Kidney tubule cell (primary cell): ENCODE results near the gene CELF4.

ENCODE experiments used
- DNase-seq: peaks from one replicate; pipeline ENCODE4 v3.0.0-alpha.2; 2018; ENCODE audit warnings: low spot score

Gene CELF4

DNA sequence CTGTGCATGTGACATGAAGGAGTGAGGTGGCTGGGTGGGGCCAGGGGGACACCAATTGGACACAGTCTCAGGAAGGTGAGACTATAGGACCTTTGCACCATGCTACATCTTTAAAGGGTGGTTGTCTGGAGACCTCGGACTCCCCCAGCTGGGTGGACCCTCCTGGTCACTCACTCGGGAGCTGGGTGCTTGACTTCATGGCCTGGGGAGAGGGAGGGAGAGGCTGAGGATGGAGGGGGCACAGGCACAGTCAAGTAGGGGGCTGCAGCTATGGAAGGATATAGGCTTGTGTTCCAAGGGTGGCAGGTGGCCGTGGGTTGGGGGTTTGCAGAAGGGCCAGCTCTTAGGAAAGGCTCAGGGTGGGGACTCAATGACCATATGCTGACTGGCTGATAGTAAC is 7.1 kb upstream of the CELF4 start:
- DNase-seq: no peak

DNA sequence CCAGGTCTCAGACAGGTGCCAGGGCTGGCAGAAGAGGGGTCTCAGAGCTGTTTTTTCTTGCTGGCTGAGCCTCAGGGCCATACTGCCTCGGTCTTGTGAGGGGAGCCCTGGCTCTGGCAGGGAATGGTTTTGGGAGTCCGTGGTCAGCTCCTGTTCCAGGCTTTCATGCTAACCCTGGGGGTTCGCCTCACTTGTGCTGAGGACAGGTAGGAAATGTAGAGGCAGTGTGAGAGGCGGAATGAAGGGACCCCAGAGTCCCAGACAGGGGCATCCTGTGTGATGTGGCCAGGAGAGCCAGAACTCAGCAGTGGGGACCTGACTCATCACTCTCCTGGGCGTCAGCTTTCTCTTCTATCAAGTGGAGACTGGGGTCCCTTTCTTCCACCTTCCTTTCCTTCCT is 5.7 kb upstream of the CELF4 start:
- DNase-seq: no peak

DNA sequence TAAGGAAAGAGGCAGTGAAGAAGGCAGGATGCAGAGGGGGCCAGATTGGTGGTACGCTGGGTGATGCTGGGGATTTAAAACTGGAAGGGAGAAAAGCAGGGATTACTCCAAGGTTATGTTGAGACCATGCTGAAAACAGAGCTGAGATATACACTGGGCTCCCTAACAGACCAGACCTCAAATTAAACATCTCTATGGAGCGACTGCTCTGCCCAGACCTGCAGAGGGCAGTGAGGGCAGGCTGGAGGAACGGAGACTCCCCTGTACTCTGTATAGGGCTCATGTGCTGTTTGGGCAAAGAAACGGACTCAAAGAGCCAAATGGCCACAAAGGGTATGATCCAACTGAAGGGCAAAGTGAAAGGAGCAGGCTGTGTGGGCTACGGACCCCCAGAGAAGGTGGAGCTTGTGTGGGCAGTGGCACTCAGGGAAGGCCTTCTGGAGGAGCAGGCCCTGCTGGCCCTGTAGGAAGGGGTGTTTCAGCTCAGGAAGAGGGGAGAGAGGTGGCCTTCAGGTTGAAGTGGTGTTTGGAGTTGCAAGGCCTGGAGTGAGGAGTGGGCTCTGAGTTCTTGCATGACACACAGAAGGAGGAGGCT is 4.8 kb upstream of the CELF4 start:
- no peak for DNase-seq

DNA sequence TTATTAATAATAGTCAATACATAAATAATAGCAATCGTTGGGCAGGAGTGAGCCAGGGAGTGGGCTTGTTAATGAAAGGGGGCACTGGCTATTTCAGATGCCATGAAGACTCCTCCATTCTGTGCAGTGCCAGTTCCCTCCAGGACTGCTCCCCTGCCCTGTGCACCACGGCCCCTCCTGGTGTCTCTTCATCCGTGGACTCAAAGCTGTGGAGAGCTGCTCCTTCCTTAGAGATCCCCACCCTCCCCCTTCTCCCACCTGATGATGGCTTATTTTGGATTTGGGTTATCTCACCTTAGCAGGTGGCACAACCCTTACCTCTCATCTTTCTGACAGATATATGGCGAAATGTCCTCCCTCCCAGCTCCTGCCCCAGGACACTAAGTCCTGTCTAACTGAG is 3.1 kb upstream of the CELF4 start:
- DNase-seq: no peak

DNA sequence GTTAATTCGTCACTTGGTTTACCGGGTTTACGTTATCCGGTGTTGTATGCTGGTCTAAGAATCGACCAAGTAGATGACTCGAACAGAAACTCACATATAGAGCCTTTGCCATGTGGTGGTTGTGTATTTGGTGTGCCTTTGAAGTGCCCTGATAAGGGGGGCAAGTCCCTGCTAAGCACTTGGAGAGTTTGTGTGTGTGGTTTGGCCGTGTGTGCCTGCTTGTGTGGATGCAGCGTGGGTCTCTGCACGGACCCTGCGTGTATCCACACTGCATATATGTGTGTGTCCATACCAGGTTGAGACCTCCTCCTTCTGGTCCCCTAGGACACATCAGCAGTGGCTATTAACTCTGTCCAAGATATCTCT is 2.4 kb upstream of the CELF4 start:
- no peak for DNase-seq

DNA sequence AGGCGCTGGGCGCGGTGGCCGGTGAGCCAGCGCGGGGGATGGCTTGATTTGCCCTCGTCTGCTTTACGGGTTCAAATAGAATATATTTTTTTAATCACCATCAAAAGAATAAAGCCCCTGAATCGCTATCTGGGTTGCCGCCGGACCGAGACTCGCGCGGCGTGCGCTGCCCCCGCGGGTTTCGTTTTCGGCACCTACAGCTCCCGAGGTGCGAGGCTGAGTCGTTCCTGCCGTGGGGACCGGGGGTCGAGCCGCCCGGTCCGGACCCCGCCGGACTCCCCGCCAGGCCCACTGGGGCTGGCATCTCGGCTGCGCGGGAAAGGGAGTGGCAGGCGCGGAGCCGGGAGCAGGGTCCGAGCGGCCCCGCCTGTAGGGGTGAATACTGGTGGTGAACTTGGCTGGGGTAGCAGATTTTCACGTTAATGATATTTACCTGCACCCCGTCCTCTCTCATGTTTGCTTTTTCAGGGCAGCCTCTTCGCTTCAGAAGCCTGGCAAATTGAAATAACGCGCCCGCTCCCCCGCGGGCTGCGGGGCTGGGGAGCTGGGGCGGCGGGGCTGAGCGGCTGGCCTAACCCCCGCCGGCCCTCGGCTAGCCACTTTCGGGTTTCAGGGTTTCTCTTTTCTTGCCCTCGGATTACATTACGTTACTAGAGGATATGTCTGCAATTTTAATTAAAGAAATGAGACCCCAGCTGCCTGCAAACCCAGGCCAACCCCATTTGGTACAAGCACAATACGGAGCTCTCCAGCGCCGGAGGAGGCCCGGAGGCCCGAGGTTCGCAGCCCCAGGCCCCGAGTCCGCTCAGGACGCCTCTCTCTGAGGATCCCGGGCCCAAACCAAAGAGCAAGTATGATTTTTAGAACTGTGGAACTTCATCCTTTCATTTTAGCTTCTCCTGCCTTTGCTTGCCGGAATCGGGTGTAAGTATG is 1.7 kb upstream of the CELF4 start:
- DNase-seq: no peak

DNA sequence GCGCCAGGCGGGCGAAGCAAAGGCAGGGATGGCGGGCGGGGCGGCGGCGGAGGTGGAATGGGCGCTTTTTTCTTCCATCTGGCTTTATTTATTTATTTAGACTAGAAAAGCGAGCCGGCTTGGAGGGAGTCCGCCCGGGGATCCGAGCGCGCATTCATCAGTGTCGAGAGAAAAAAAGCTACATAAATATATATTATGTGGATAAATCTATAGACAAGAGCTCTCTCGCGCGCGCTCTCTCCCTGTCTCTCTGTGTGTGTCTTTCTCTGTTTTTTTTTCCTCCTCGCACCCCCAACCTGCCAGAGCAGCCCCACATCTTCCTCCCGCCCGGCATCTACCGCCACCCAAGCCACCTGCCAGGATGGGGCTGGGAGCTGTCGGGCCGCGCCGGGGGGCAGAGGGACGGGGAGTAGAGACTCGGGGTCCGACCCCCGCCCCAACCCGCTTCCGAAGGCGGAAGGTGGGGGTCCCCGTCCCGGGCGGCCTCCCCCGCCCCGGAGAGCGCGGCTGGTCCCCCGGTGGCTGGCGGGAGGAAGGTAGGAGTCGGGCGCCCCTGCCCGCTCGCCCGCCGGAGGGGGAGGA is 972 bp upstream of the CELF4 start:
- no peak for DNase-seq

DNA sequence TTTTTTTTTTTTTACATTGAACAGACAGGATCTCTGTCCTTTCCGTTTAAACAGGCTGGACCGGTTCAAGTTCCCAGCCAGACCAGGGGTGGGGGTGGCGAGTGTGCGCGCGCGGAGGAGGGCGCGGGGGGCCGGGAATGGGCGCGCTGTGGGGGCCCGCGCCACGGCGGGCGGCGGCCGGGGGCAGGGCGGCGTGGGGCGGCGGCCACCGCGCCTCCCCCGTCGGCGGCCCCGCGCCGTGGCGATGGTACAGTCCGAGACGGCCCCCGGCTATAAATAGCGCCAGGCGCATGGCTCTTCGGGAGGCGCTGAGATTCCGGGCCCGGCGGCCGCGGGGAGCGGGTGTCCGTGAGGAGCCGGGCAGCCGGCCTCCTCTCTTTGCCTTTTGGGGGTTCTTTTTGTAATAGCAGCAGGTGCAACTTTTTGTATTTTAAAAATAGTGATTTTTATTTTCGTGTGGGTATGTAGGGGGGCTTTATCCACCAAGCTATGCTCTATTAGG is 430 bp upstream of the CELF4 start:
- DNase-seq: peak; percentile 57

DNA sequence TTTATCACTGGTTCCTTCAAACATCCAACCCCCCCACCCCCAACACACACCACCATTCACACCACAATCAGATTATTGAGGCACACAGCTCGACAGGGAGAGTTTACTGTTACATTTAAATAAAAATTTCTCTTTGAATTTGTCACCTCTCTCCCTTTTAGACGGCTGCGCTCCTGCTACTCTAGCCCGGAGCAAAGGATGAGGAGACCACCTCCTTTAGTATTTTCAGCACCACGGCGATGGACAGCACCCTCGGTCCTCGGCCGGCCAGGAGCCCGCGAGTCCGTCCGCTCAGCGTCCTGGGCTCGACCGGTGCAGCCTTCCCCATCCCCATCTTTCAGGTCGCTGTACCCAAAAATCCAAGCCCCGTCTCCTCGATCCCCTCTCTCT is 892 bp downstream of the CELF4 start:
- DNase-seq: peak; percentile 41

DNA sequence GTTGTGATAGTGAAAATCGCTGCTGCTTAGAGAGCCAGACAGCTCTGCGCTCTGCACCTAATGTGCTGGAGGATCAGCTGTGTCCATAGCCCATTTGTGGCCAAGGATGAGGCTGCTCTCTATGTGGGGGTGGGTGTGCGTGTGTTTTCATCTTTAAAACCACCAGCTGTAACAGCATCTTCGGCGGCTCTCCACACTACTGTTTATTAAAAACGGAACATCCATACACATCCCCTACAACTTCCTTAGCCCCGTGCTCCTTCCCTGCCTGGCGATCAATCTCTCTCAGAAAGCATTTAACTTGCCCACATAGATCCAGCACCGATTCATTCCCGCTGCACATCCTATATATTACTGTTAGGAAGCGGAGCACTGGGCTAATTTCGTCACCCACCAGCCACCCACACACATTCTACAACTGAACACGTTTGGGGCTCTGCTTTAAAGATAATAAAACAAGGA is 1.6 kb downstream of the CELF4 start:
- no peak for DNase-seq

DNA sequence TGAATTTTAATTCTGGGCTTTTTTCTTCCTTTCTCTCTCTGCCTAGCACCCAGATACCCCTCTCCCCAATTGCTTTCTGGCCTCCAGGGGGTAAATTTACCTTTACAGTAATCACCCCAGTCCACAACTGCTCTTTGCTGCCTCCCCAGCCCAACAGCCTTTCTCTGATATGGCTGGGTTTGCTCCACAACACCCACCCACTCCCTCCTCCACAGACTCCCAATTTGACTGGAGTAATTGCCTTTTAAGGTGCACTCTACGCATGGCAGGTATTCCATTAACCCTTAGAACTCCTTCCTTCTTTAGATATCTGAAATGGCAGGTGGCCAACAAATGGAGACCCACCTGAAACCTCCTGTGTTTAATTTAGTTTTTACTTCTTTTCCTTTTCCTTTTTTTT is 3.6 kb downstream of the CELF4 start:
- no peak for DNase-seq

DNA sequence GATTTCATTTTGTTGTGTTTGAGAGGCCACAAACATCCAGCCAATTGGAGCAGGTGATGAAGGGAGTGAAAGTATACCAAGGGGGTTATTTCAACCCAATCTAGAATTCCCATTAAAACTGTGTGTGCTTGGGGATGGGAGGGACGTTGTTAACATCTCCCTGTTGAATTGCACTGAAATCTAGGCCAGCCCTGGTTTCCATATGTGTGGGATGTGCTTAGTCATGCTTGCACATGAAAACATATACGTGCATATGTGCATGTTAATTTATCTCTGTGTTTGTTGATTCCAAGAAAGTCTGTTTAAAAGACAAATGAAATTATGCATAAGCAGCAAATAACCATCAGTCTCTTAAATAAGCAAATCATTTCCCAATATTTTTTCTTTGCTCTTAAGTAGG is 5.6 kb downstream of the CELF4 start:
- no peak for DNase-seq

DNA sequence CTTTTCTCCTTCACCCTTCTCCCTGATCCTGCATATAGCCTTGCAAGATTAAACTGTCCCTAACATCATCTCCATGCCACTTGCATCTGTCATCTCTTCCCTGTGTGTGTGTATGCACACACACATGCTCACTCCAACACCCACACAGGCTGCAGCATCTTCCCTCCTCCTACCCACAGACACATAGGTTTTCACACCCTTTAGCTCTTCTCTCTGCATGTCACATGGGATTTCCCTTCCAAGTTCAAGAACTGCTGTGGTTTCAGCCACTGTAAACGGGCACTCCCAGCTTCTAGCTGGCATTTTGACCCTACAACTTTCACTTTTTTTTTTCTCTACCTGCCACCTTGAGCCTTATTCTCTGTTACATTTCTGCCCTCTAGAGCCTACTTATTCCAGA is 6.4 kb downstream of the CELF4 start:
- no peak for DNase-seq

DNA sequence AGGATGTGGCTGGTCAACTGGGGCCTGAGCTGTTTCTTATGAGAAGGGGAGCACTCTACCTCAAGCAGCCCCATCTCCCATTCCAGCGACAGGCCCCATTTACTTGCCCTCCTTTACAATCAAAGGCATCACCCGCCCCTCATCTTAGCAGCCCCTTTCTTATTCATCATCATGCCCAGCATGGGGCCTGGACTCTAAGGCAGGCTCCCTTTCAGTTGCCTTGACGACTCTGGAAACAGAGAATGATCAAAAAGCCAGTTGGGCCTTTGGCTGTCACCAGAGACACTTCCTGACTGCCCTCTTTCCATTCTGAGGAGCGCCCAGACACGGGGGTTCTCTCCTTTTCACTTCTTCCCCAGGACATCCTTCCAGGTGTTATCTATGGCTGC is 11.2 kb downstream of the CELF4 start:
- DNase-seq: no peak

DNA sequence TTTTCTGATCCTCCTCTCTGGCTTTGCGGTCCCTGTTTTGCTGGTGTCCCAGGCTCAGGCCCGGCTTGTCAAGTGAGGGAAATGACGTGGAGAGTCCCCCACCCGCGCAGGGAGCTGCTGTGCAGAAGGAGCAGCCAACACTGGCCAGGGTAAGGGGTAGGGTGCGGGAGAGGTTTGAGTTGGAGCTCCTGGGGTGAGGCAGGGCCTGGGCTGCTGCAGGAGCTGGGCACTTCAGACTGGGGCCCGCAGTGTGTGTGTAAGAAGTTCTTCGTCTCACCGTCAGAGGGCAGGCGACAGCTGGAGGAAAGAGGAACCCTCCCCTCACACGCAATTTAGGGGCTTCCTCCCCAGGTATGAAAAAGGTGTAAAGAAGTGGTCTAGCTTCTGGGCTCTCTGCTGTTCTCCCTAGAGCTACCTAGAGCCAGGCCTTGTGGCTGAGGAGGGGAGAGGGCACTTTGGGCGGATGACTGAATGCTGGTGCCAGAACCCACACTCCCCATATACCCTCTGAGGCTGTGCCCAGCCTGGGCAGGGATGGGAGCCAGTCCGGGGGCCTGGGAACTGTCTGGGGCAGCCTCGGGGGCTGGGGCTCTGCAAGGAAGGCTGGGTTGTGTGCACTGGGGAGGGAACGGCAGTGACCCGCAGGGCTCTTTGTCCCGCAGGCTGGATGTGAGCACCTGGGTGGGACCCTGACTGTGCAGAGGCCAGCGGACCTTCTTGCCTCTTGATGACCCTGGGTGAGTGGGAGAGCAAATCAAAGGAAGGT is 11.8 kb downstream of the CELF4 start:
- no peak for DNase-seq

DNA sequence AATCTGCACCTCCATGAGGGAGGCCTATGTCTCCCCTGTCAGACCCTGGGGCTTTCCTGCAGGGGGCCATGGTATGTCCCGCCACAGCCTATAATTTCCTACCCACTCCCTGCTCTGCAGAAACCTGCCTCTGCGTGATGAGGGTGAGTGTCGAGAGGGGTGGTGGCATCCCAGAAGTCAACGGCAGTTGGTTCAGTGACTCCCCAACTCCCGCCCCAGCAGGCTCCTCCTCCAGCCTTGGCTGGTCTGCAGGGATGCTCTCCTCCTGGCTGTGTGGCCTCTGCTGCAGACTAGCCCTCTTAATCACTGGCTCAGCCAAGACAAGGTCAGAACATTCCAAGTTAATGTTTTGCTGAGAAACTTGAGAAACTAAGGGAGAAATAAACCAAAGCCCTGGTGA is 13.3 kb downstream of the CELF4 start:
- peak; percentile 13 for DNase-seq

DNA sequence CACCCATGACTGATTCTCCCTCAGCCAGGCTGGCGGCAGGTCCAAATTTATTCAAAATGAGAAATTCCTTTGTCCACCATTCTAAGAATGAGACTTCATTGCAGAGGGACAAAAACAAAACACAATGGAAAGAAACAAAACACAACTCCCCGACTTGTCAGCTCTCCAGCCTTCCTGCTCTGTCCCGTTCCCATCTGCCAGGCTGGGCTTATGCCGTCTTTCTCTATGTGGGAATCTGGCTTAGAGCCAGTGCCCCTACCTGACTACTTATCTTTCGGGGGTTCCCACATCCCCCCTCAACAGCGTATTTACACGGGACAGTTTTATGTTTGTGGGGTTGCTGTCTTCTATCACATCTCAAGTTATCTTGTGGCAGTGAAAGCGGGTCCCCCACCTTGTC is 13.8 kb downstream of the CELF4 start:
- no peak for DNase-seq

DNA sequence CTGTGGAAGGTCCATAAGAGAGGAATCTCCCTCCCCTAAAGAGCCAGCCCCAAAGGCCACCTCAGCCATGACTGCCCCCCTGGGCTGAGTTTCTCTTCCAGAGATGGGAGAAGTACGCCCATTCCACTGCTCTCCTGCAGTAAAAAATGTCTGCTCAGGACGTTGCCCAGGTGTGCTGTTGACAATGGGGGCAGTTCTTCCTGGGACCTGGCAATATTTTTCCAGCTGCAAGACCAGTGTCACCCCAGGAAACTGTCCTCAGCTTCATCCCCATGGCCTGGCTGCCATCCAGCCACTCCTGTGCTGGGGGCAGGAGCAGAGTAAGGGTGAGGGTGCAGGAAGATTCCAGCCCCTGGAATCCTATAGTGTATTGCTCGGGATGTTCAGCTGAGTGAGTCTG is 14.3 kb downstream of the CELF4 start:
- DNase-seq: no peak

DNA sequence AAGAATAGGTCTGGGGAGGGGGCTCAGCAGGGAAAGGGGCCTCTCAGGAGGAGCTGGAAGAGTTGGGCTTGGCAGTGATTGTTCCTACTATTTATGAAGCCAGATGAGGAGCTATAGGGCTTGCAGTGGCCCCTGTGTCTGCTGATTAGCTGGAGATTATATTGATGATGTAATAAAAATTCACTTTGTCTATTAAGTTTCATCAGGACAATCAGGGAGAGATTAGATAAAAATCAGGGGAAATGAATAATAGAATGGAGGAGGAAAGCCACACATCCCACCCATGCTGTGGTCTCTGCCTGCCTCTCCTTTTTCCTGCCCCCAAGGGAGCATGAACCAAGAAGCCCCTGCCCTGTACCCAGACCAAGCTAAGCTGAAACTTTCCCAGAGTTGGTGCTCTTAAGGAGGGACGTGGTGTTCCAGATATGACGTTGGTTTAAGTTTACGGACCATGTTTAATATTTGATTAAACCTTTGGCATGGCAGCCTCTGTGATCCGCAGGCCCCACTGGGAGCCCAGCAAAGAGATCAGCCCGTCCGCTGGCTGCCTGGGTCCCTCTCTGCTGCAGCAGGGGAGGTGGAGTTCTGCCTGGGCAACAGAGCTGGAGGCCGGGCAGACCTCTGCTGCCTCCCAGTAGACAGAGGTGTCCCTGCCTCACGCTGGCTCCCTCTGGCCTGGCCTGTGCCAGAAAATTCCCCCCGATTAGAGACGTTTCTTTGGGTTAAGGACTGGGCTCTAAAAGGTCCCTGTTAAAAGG is 15.3 kb downstream of the CELF4 start:
- no peak for DNase-seq

DNA sequence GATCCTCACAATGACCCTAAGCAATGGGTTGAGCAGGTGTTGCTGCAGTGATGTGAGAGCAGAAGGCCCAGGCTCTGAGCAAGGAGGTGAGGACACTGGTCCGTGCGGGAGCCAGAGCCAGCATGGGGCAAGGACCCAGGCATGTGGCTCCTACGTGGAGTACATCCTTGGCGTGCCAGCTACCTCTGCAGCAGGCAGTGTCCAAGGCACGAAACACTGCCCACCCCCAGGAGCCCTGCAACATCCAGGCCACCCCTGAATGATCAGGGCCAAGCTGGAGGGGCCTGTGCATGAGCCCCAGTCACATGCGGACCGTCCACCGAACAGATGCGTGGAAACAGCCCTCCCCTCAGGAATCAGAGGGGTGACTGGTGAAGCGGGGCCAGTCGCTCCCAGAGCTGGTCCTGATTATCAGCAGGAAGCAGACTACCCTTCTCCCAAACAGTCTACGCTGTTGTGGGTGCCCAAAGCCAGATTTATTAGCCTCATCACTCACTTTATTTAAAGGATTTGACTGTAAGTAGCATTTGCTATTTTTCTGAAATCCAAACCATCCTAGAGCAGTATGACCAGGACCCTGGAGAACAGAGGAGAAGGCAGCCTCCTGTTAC is 16.8 kb downstream of the CELF4 start:
- DNase-seq: no peak

DNA sequence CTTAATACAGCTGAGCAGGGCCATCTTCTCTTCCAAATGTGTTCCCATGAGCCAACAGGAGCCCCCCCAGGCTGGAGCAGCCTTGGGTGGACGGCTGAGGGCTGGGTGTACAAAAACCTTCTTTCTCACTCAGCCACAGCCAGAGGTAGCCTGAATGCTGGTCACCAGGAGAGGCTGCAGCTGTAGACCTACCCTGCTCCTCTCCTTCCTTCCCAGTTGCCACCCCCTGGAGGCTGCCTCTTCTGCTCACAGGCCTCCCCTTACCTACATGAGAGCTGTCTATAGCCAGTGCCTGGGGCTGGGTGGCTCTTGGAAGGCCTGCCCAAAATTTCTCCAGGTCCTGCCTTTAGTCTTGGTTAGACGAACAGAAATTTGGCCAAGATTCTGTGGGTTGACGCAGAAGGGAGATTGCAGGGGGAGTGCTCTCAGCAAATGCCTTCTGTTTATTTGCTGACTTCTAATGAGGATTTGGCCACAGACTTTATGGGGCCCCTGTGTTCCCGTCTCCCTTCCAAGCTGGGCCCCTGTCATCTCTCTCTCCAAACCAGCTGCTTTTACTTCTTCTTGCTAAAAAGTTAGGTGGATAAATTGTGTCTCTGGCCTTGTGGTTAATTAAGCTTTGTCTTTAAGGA is 18.3 kb downstream of the CELF4 start:
- DNase-seq: no peak
